Cardiac muscle cell (in vitro differentiated cells and primary cell): ENCODE results near the gene CFAP92. TPM values are rescaled to one million over a fixed set of nuclear protein-coding genes. Genes with fewer than 3 reads are reported as not detected.

Experiments used
- DNase-seq, 2 donors: peaks; one replicate each; pipeline versions ENCODE4 v3.0.0 to v3.0.0-alpha.2; 2010 to 2017; ENCODE audit warnings: low read depth in 1 of 2, low spot score in 1 of 2
- H3K27ac ChIP-seq: fragments of 200-600 bp; sonication (generic); 2 replicates; pipeline ENCODE4 v1.5.1; 2016
- H3K27me3 ChIP-seq: fragments of 200-600 bp; sonication (generic); 2 replicates; pipeline ENCODE4 v1.6.0; 2016; ENCODE audit warnings: control low read depth
- H3K36me3 ChIP-seq: fragments of 200-600 bp; sonication (generic); 2 replicates; pipeline ENCODE4 v1.5.1; 2016; ENCODE audit warnings: control low read depth
- H3K4me1 ChIP-seq: fragments of 200-600 bp; sonication (generic); 2 replicates; pipeline ENCODE4 v1.8.1; 2017; ENCODE audit warnings: low read depth, mild to moderate bottlenecking, mixed run types
- H3K4me3 ChIP-seq: fragments of 200-600 bp; sonication (generic); 2 replicates; pipeline ENCODE4 v1.5.1; 2016; ENCODE audit warnings: mild to moderate bottlenecking
- H3K9me3 ChIP-seq: fragments of 200-600 bp; sonication (generic); 2 replicates; pipeline ENCODE4 v1.5.1; 2017; ENCODE audit warnings: low read depth, mild to moderate bottlenecking, control low read depth
- polyA plus RNA-seq: library from polyadenylated mRNA; unstranded; fragments of >200 nt; fragmentation: Nextera tagmentation; extraction: Ambion mirVana; gene quantifications from 2 replicates; pipeline ENCODE4 v1.2.1, GENCODE V29; 2016
- total RNA-seq: library from RNA; depleted of rRNA; stranded (reverse); fragments of >200 nt; gene quantifications from 2 replicates; pipeline ENCODE4 v1.2.3, GENCODE V29; 2016
- TF ChIP-seq, protein P1 (sequence below): IDR thresholded peaks from 2 replicates; pipeline ENCODE4 v1.5.1; 2012; ENCODE audit warnings: low read depth, mild to moderate bottlenecking, low read length

Gene CFAP92
- total and polyA plus RNA-seq, 2 experiments from 2014 or later = 0.60 to 0.95 TPM

DNA sequence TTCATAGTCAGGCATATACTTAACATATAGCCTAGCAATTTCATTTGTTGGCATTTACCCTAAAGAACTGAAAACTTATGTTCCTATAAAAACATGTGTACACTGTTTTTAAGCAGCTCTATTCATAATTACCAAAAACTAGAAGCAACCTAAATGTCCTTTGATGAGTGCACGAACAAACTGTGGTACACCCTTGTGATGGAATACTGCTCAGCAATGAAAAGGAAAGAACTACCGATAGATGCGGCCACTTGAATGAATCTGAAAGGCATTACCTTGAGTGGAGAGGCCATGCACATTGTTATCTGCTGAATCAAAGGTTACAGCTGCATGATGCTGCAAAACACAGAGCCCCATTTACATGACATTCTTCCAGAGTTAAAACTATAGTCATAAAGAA is 44.7 kb downstream of the CFAP92 start:
- Histone ChIP-seq H3K27me3 (no peaks in the 10 kb centered on the region), H3K4me1 (no peaks in the 10 kb centered on the region), H3K9me3 (no peaks in the 10 kb centered on the region), H3K36me3 (no peaks in the 10 kb centered on the region), H3K4me3 (no peak overlapping the region), H3K27ac (no peak overlapping the region)
- no peak for DNase-seq
- TF ChIP-seq, protein P1, sequence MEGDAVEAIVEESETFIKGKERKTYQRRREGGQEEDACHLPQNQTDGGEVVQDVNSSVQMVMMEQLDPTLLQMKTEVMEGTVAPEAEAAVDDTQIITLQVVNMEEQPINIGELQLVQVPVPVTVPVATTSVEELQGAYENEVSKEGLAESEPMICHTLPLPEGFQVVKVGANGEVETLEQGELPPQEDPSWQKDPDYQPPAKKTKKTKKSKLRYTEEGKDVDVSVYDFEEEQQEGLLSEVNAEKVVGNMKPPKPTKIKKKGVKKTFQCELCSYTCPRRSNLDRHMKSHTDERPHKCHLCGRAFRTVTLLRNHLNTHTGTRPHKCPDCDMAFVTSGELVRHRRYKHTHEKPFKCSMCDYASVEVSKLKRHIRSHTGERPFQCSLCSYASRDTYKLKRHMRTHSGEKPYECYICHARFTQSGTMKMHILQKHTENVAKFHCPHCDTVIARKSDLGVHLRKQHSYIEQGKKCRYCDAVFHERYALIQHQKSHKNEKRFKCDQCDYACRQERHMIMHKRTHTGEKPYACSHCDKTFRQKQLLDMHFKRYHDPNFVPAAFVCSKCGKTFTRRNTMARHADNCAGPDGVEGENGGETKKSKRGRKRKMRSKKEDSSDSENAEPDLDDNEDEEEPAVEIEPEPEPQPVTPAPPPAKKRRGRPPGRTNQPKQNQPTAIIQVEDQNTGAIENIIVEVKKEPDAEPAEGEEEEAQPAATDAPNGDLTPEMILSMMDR = no peak

GRCh38 chr3:128946411-128946810 is 47.5 kb downstream of the CFAP92 start:
- TF ChIP-seq, protein P1 = no peak
- Histone ChIP-seq H3K4me3 (no peak overlapping the region), H3K27me3 (no peaks in the 10 kb centered on the region), H3K9me3 (no peaks in the 10 kb centered on the region), H3K4me1 (no peaks in the 10 kb centered on the region), H3K36me3 (no peaks in the 10 kb centered on the region), H3K27ac (no peak overlapping the region)
- DNase-seq = peak in 1 of 2 donors; percentile 29

DNA sequence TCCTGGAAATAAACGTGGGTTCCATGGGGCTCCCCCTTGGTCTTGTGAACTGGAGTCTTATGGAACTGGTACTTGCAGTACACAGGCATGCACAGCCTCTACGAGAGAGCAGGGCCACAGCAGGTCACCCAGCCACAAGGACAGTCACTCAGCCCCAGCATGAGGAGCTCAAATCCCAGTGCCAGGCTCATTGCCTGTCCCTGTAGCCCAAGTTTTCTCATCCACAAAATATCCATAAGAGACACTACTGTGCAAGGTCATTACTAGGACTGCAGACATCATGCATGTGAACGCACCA is 48.0 kb downstream of the CFAP92 start:
- no peak for DNase-seq
- no peak overlapping the region for H3K27ac ChIP-seq
- H3K27me3 ChIP-seq = no peaks in the 10 kb centered on the region
- H3K4me1 ChIP-seq = no peaks in the 10 kb centered on the region
- TF ChIP-seq, protein P1 = no peak
- H3K4me3 ChIP-seq = no peak overlapping the region
- H3K36me3 ChIP-seq = no peaks in the 10 kb centered on the region
- no peaks in the 10 kb centered on the region for H3K9me3 ChIP-seq

DNA sequence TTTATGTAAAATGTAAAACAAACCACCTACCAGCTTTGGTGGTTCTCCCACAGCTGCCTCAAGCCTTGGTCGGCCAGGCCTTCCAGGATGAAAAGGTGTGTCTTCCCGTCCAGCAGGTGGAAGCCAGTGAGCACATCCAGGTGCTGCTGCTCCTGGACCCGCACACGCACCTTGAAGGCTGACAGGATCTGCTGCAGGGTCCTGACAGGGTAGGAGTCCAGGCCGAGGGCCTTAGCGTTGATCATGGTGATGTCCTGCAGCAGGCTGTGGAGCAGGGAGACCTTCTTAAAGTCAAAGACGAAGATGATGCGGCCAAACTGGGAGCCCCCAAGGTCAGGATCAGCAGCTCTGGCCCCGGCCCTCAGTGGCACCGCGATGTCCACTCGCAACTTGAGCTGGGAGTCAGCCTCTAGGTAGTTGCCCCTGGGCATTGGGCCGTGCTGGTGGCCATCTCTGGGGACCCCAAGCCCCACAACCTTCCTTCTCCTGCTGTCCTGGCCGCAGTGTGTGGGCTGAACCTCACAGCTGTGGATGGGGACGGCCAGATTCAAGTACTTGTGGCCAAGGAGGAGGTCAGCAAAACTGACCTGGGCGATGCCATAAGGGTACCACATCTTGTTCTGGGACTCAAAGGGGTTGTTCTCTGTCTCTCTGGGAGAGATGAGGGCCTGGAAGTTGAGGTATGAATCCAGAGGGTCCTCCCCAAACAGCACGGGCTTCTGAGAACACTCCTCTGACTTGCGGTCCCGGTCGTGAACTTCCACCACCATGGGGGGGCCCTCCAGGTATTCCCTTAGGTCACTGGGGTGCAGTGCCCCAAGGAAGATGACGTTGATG is 48.6 kb downstream of the CFAP92 start:
- TF ChIP-seq, protein P1 = no peak
- no peak overlapping the region for H3K4me3 ChIP-seq

GRCh38 chr3:128942161-128942952 is 51.5 kb downstream of the CFAP92 start:
- no peaks in the 10 kb centered on the region for H3K9me3 ChIP-seq
- H3K4me3 ChIP-seq = no peak overlapping the region
- H3K36me3 ChIP-seq = no peaks in the 10 kb centered on the region
- TF ChIP-seq, protein P1 = no peak
- no peak for DNase-seq
- no peaks in the 10 kb centered on the region for H3K4me1 ChIP-seq
- H3K27ac ChIP-seq = no peak overlapping the region
- H3K27me3 ChIP-seq = no peaks in the 10 kb centered on the region

More for the DNA sequence above, 48.6 kb downstream of the CFAP92 start:
- no peak overlapping the region for H3K27ac ChIP-seq
- no peak for DNase-seq
- H3K27me3 ChIP-seq = no peaks in the 10 kb centered on the region
- no peaks in the 10 kb centered on the region for H3K9me3 ChIP-seq
- no peaks in the 10 kb centered on the region for H3K4me1 ChIP-seq
- no peaks in the 10 kb centered on the region for H3K36me3 ChIP-seq
